Measurements from ENCODE around the gene TASP1. TPM values are rescaled to one million over a fixed set of nuclear protein-coding genes. Genes with fewer than 3 reads are reported as not detected.
"Not testable (repeated sequence)": the region's sequence is repeated elsewhere in the genome, so short reads cannot be mapped to it uniquely, and the experiment has no call there.

The TASP1 gene, protein sequence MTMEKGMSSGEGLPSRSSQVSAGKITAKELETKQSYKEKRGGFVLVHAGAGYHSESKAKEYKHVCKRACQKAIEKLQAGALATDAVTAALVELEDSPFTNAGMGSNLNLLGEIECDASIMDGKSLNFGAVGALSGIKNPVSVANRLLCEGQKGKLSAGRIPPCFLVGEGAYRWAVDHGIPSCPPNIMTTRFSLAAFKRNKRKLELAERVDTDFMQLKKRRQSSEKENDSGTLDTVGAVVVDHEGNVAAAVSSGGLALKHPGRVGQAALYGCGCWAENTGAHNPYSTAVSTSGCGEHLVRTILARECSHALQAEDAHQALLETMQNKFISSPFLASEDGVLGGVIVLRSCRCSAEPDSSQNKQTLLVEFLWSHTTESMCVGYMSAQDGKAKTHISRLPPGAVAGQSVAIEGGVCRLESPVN
- 6.6 TPM for polyA plus RNA-seq (ENCODE audit: insufficient read length)

DNA sequence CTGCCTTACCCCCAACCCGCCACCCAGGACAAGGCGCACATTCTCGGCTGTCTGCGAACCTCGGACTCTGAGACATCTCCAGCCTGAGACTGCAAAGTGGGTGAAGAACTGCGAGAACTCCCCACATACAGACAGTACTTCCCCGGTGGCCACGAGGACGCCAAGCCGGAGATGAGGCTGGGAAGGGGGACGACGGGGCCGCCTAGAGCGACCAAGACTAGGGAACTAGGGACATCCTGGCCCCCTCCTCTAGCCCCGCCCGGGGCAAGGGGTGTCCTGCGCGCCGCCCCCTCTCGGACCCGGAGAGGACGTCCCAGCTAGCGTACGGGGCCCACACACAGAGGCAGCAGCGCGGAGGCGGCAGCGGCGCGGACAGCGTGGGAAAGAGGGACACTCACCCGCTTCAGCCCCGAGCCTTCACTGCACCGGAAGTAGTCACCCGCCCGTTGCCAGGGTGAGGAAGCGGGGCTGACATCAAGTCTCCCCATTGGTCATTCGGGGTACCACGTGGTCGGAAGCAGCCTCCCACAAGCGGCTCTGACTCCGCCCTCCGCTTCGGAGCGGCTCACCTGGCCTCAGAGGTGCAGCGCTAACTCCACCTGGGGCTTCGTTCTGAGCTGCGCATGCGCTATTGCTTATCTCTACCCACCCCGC lies at the start of gene TASP1:
Gene TASP1 (minus strand): TSS at position 437 of the 654 bp plus-strand sequence. CDS start 8,854 bp downstream, outside the sequence.
- DNase-seq = peak; percentile 96

DNA sequence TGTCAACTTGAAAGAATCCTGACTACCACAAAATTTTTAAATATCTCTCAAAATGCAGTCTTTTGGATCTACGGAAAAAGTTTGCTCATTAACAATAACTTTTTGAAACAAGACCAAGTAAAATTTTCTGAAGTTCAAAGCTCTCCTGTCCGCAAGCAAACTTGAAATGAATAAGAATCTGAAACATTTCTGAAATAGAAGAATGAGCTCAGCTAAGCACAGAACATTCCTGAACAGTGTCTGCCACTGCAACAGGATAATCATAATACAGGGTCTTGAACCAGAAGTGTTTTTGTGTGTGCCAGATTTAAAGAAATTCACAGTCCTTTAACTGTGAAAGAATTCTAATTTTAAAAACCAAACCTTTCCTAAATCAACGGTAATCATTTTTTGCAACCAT lies 49.1 kb upstream of the TASP1 start:
- no peak for DNase-seq

DNA sequence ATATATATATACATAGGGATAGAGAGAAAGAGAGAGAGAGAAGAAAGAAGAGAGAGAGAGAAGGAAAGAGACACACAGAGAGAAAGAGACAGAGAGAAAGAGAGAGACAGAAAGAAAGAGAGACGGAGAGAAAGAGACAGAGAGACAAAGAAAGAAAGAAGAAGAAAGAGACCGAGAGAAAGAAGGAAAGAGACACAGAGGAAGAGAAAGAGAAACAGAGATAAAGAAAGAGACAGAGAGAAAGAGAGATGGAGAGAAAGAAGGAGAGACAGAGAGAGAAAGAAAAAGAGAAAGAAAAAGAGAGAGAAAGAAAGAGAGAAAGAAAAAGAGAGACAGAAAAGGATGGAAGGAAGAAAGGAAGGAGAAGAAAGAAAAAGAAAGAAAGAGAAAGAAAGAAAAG lies 46.9 kb upstream of the TASP1 start:
- no peak for DNase-seq

DNA sequence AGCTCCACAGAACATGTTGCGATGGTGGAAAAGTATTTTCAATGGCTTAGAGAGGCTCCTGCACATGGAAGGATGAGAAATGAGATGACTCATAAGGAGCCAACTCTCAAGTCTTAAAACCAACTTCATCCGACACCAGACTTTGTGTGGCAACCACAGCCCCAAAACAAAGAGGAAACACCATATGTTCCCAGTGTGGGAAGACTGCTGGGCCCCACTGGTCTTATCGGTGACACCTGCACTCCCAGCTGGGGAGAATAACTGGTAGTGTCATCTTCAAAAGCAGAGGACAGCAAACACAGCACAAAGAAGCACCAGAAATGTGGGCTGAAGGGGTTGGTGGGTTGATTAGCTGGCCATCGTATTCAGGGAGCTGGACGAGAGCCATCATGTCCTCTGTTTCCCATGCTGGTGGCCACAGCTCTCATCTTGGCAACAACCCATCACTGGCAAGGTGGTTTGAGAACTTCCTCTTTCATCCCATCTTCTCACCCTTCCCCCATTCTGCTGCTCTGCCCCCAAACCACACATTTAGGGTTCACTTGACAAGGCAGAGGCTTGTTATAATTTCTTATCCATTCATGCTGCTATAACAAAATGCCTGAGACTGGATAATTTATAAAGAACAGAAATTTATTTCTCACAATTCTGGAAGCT lies 46.0 kb upstream of the TASP1 start:
- no peak for DNase-seq

DNA sequence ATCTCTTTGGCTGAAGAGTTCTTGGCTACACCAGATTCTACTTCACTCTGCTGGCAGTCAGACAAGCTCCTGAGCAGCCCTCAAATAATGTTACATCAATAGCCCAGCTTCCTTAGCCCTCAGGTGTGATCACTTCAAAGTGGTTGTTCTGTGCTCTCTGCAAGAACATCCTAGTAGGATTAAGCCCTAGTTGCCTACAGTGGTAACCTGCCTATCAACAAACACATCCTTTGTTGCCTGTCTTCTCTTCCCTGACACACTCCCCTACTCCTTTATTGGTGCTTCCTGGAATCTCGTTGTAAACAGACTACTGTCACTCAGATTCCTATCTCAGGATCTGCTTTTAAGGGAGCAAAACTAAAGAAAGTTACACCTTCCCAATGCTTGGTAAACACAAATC lies 45.1 kb upstream of the TASP1 start:
- no peak for DNase-seq

DNA sequence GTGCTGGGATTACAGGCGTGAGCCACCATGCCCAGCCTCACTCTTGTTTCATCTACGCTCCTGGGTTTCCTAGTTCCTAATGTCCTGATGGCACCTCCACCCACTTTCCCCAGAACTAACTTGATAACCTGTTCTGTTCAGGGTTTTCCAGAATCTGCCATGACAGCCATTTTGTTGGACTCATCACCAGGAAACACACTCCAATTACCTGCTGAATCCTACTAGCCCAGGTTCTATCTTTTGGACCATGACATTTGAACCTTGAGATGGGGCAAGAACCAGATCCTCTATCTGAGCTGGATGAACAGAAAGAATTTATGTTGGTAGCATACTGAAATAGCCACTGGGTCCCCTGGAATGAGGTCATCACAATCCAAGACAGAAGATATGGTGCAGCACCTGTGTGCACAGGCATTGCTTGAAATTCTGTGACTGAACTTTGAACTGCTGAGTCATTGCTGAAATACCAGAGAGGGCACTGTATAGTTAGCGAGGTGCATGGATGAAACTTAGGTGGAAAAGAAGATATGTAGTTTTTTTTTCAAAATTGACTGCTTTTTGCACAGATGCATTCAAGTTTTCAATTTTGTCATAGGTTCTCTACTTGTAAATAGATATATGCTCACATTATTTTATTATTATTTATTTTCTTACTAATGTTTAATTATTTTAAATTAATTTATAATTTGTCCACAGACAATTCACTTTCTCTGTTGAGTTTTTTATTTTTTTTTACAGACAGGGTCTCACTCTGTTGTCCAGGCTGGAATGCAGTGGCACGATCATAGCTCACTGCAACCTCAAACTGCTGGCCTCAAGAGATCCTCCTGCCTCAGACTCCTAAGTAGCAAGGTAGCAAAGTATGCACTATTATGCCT lies 42.8 kb upstream of the TASP1 start:
- DNase-seq = no peak

DNA sequence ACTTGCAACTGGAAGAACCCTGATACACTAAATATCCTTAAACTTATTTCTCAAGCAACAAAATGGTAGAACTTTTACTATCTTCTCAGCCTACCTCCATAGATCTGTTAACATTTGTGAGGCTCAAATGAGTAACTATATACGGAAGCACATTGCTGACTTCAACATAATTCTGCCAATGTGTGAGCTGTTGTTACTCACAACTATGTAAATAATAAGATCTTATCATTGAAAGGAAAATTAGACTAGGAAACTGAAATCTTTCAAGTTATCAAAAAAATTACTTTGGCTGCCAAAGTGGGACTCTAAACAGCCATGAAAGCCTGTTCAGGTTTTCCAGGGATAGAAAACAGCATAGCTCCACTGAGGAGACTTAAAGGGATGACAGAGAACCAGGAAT lies 40.2 kb upstream of the TASP1 start:
- no peak for DNase-seq

DNA sequence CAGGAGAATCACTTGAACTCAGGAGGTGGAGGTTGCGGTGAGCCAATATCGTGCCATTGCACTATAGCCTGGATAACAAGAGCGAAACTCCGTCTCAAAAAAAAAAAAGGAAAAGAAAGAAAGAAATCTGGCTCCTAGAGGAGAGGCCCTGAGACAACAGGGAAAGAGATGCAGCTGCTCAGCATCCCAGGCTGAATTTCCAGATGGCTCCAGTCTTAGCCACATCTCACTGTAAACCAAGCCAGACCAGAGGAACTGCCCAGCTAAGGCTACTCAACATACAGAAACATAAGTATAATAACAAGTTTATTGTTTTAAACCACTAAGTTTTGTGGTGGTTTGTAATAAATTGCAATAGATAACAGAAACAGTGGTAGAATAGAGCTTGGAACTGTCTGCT lies 38.5 kb upstream of the TASP1 start:
- DNase-seq = peak; percentile 50

DNA sequence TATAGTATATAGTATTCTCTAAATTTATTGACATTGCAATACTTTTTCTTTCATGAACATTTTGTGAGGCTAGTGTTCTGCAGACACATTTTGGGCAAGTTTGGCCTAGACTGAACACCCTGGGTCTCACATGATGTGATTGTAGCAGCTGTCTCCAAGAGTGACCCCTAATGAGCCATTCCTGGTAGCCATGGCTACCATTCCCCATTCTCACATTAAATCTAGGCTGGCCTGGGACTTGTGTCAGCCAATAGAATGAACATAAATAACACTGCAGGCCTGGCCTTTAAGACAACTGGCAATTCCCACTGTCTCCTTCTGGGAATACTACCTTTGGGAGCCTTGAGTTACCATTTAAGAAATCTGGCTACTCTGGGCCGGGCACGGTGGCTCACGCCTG lies 38.0 kb upstream of the TASP1 start:
- no peak for DNase-seq

DNA sequence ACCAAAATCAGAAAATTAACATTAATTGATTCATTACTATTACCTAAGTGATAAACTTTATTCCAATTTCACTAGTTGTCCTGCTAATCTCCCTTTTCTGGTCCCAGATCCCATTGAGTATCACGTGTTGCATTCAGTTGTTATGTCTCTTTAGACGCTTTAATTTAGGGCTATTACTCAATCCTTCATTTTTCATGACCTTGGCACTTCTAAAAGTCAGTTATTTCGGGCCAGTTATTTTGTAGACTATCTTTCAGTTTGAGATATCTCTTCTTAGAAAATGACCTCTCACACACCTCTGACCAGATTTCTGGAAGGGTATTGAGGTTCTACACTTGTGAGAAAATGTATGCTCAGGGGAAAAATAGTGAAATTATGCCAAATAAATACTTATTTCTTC lies 34.0 kb upstream of the TASP1 start:
- DNase-seq = no peak

DNA sequence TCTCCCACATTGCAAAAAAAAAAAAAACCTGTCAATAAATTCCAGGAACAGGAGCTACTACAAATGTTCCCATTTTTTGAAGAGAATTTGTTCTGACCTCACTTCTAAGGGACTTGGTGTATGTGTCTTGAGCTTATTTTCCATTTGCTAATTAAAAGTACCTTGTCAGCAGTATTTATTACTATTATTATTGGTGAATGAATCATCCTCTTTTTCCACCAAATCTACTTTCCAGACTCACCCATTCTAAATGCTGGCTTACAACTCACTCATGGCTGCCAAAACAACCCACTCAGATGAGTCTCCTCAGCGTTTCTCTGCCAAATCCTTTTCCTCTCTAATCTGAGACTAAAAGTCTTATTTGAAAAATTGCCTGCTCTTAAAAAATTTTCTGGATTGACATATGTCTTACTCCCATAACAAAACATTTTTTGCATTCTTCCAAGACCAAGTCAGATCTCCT lies 33.2 kb upstream of the TASP1 start:
- peak; percentile 75 for DNase-seq

DNA sequence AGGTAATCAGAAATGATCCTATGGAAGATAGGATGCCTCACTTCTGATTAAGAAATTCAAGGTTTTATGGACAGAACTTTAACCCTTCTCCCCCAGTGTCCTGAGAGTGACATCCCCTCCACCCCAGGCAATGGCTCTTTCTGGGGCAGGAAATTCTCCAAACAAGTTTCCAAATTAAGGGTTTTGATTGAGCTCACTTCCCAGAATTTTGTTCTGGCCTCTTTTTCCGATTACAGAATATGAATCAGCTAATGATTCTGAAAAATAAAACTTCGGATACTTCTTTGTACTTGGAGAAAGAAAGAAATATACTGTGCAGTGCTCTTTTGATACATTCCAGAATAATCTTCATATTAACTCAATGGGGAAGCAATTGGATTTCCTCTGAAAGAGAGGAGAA lies 32.8 kb upstream of the TASP1 start:
- DNase-seq = peak; percentile 45

DNA sequence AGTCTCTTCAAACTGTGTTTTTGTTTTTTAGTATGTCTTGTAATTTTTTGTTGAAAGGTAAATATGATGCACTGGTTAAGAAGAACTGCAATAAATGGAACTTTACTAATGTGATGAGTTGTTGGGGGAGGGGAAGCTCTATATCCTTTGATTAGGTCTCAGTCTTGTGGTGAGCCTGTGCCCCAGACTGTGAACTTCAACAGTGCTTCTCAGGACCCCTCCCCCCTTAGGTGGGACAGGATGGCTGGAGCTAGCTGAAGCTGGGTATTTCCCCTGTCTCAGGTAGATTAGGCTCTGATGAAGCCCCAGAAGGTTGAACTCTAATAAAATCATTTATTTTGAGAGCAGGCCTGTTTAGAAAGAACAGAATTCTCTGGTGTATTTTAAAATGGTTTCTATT lies 31.4 kb upstream of the TASP1 start:
- no peak for DNase-seq

DNA sequence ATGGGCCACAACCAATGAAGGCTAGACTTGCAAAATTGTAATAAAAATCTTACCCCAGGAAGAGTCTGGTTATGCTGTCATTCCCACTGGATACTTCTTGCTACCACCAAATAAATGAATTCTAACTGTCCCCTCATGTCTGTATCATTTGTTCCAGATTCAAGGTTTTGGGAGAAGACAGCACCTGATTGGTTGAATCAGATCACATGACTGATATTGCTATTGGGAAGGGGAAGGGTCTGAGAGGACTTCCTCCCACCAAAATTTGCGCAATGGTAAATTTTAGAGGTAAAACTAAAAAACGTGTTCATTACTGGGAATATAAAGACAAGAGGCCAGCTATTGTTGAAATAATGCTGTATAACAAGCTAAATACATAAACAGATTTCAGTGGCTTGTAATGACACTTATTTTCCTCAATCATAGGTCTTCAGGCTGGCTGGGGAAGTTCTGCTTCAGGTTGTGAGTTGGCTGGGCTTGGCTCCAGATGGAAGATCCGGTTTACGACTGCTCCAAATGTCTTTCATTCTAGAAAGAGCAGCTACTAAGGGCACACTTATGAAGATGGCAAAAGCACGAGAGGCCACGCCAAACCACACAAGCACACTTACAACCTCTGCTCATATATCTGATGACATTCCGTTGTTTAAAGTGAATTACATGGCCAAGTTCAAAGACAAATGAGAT lies 27.1 kb upstream of the TASP1 start:
- DNase-seq = no peak

DNA sequence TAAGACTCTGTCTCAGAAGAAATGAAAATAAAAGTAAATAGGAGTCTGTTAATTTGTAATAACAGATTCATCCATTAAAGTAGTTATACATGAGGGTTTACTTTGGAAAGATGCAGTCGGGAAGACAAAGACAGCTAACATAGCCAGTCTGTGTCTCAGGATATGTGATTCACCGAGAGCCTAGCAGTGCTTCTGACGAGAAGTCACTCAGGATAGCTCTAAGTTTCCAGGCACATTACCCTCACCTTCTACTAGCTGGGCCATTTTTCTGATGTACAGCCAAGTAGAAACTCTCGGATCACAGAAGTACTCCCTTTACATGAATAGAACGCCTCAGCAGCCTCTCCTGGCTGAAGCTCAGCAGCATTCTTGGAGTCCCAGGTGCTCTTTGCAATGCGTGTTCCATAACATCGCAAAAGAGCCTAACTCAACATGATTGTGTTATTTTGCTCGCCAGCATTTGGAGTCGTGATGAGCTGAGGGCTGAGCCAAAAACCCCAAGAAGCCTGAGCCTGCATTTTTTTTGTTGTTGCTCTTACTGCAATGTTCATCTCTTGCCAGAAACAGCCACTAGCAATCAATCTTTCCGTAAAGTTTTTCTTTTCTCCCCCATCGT lies 22.4 kb upstream of the TASP1 start:
- peak; percentile 81 for DNase-seq

DNA sequence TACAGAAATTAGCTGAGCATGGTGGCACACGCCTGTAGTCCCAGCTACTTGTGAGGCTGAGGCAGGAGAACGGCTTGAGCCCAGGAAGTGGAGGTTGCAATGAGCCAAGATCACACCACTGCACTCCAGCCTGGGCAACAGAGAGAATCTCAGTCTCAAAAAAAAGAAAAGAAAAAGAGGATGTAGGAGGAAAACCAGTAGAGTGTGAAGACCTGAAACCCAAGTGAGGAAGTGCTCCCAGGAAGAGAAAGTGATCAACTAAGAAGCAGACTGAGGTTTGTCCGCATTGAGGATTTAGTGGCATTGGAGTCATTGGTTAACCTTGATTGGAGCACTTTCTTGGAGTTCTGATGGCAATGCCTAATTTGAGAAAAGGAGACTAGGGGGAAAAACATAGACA lies 20.6 kb upstream of the TASP1 start:
- DNase-seq = no peak

DNA sequence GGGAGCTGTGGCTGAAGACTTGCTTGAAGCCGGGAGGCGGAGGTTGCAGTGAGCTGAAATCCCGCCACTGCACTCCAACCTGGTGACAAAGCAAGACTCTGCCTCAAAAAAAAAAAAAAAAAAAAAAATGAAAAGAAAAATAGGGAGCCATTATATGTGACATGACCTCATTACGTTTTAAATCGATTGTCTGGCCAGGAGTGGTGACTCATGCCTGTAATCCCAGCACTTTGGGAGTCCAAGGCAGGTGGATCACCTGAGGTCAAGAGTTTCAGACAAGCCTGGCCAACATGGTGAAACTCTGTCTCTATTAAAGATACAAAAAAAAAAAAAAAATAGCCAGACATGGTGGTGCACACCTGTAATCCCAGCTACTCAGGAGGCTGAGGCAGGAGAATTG lies 19.3 kb upstream of the TASP1 start:
- not testable (repeated sequence) for DNase-seq

DNA sequence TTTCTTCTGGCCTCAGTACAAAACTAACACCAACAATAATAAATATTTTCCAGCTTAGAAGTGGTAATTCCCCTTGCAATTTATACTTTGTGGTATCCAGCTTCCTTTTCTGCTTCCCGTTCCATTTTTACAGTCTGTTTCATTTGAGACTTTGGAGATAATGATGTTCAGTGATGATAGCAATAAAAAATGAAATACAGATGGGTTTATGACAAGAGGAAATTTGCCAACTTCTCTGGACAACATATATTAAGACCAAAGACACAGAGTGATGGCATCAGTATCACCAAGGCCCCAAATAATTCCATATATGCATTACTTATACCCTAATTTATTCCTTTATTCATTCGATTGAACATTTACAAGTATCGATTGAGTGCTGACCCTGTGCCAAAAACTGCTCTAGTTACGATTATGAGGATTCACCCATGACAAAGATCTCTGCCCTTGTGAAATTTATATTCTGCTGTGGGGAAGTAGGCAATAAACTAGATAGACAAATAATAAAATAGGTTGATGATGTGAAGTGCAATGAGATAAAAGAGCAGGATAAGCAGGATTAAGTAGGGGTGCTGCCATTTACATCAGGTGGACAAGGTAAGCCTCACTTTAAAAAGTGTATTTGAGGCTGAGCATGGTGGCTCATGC lies 18.1 kb upstream of the TASP1 start:
- DNase-seq = no peak

DNA sequence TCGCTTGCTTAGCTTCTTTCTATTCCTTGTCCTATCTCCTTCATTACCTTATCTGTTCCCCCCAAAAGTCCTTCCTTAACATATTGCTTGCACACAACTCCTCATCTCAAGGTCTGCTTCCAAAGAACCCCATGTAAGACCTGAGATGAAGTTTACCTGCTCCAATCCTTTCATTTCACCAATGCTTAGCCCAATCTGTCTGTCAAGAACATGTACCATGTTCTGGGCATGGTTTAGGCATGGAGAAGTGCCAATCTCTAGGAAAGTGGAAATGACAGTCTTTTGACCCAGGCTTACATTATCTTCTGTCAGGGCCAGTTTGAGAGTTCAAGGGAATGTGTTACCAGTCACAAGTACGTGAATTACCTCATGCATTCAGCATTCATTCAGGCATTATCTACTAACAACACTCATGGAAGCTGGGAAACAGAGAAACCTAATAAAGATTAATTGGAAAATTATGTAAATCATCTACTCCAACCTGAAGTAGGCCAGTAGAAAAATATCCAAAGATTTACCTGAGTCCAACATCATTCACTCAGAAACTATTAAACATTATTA lies 15.8 kb upstream of the TASP1 start:
- DNase-seq = no peak

DNA sequence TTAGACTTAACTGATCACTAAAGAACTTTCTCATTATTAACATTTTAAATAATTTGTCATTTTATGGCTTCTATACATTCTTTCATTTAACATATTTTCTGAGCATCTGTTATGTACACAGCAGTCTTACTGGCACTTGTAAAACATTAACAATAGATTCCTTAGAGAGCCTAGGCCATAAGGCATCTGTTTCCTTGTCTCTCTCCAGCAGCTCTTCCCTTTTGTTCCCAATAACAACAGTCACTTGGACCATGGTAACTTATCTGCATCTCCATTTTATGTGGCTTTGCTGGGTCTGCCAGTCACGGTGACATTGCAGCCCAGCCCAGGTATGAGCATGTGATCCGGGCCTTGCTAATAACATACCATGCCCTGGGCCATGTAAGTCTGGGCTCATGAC lies 11.7 kb upstream of the TASP1 start:
- DNase-seq = no peak

All from hindlimb muscle (tissue), 1 donor.